Gastroesophageal sphincter (tissue), 3 donors: ENCODE data around the gene TNFRSF19.

Experiments used
- EP300 ChIP-seq: sonication (generic); formaldehyde crosslinking; IDR thresholded peaks from one replicate; pipeline ENCODE4 v1.6.1; 2017; ENCODE audit warnings: antibody characterized with exemption, mild to moderate bottlenecking
- POLR2A ChIP-seq, 2 donors: fragments of 450-650 bp; IDR thresholded peaks; one replicate each; pipeline ENCODE4 v1.6.1; 2017; ENCODE audit warnings: antibody characterized with exemption in 2 of 2, mild to moderate bottlenecking in 2 of 2, moderate library complexity in 1 of 2
- POLR2AphosphoS5 ChIP-seq: sonication (generic); formaldehyde crosslinking; IDR thresholded peaks from one replicate; pipeline ENCODE4 v1.6.1; 2017; ENCODE audit warnings: antibody characterized with exemption
- TF ChIP-seq, protein P1 (sequence below), 4 experiments: fragments of 200-600 bp in 2 of 4; fragments of 450-650 bp in 2 of 4; sonication (generic) in 1 of 4; IDR thresholded peaks; one replicate each; pipeline ENCODE4 v1.5.1; 2017 to 2019; ENCODE audit warnings: antibody characterized with exemption in 4 of 4, mild to moderate bottlenecking in 2 of 4, moderate library complexity in 2 of 4

DNA sequence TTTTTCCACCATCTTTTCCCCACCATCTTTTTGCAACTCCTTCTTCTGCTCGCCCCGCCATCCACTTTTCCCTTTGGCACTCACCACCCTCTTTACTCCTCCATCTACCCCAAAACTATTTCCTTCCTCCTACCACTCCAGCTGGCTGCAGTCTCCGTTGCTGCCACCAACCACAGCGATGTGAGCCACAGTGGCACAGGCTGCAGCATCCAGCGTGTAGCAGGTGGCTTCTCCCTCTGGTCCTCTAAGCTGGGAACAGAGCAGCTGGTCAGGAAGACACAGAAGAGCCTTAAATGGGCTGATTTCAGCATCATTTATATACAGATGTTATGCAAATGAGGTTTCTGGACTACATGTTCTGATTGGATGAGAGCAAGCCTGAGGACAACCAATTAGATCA is 144.5 kb downstream of the TNFRSF19 start:
- TF ChIP-seq, protein P1, sequence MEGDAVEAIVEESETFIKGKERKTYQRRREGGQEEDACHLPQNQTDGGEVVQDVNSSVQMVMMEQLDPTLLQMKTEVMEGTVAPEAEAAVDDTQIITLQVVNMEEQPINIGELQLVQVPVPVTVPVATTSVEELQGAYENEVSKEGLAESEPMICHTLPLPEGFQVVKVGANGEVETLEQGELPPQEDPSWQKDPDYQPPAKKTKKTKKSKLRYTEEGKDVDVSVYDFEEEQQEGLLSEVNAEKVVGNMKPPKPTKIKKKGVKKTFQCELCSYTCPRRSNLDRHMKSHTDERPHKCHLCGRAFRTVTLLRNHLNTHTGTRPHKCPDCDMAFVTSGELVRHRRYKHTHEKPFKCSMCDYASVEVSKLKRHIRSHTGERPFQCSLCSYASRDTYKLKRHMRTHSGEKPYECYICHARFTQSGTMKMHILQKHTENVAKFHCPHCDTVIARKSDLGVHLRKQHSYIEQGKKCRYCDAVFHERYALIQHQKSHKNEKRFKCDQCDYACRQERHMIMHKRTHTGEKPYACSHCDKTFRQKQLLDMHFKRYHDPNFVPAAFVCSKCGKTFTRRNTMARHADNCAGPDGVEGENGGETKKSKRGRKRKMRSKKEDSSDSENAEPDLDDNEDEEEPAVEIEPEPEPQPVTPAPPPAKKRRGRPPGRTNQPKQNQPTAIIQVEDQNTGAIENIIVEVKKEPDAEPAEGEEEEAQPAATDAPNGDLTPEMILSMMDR (IDR thresholded peaks at IDR 0.05), result no peak
- TF ChIP-seq EP300, result no peak
- TF ChIP-seq POLR2A (IDR thresholded peaks at IDR 0.05), result no peak
- no peak for TF ChIP-seq POLR2AphosphoS5
